Measurements from ENCODE around the gene ZNF300.

DNA sequence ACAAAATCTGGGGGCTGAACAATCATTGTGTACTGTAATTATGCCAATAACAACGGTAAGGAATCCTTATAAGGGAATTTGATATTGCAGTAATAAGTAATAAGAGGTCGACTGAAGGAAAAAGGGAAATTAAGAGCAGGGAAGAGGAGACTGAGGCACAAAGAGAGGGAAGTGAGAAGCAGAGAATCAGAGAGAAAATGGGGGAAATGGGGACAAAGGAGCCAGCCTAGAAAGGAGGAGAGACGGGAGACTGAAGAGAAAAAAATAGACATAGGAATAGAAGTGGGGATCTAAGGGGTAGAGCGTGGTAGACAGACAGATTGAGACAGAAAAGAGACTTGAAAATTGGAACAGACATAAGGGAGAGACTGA lies 518 bp upstream of the ZNF300 start:
- TF ChIP-seq POLR2AphosphoS5 (IDR thresholded peaks at IDR 0.05): no peak
- TF ChIP-seq, protein P1, sequence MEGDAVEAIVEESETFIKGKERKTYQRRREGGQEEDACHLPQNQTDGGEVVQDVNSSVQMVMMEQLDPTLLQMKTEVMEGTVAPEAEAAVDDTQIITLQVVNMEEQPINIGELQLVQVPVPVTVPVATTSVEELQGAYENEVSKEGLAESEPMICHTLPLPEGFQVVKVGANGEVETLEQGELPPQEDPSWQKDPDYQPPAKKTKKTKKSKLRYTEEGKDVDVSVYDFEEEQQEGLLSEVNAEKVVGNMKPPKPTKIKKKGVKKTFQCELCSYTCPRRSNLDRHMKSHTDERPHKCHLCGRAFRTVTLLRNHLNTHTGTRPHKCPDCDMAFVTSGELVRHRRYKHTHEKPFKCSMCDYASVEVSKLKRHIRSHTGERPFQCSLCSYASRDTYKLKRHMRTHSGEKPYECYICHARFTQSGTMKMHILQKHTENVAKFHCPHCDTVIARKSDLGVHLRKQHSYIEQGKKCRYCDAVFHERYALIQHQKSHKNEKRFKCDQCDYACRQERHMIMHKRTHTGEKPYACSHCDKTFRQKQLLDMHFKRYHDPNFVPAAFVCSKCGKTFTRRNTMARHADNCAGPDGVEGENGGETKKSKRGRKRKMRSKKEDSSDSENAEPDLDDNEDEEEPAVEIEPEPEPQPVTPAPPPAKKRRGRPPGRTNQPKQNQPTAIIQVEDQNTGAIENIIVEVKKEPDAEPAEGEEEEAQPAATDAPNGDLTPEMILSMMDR (IDR thresholded peaks at IDR 0.05): no peak
- no peak for TF ChIP-seq POLR2A (IDR thresholded peaks at IDR 0.05)

Data from transverse colon (tissue), 4 donors.